Epidermal melanocyte (primary cell): Measurements from ENCODE around the gene EFNA2.

Experiments
- DNase-seq: peaks from one replicate; pipeline ENCODE4 v3.0.0; 2011; ENCODE audit warnings: low spot score; ENCODE audit not compliant: insufficient read length

Gene EFNA2

GRCh38 chr19:1259876-1260748 is 25.6 kb upstream of the EFNA2 start:
- no peak for DNase-seq

DNA sequence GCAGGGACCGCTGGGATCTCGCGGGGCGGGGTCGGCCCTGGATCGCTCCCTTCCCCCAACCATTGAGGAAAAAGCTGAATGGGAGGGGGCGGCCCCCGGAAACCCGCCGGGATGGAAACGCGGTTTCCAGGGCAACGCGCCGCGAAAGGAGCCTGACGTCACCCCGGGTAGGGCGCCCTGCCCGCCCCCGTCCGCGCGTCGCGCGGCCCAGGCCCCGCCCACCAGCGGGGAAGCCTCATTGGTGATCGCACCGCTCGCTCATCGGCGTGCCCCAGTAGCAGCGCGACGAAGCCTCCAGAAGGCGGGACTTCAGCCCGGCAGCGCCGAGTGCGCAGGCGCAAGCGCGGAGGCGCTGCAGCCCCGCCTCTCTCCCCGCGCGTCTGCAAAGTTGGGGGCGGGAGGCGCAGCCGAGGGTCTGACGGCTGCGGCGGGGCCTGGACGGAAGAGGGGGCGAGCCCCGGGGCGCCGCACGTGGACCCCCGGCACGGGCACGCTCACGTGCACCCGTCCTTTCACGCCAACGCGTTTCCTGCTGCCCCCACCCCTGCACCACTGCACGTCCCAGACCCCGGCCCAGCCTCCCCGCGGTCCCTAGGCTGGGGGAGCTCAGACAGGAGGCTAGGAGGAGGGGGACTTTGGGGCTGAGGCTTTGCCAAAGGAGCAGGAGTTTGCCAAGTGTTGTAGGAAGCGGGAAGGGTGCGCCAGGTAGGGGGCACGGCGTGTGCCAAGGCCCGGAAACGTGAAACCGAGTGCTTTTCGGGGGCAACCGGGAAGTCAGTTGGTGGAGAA is 24.7 kb upstream of the EFNA2 start:
- DNase-seq, result peak; percentile 98

DNA sequence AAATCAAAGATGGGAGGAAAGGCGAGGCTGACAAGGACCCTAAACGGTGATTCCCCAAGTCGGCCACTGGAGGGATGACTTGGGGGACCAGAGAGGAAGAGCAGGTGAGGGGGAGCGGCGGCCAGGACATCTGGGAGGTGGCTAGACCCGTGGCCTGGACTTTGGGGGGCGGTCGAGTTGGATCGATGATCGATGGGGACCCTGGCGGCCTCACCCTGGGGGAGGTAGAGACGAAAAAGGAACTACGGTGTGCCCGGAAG is 24.2 kb upstream of the EFNA2 start:
- DNase-seq, result no peak

DNA sequence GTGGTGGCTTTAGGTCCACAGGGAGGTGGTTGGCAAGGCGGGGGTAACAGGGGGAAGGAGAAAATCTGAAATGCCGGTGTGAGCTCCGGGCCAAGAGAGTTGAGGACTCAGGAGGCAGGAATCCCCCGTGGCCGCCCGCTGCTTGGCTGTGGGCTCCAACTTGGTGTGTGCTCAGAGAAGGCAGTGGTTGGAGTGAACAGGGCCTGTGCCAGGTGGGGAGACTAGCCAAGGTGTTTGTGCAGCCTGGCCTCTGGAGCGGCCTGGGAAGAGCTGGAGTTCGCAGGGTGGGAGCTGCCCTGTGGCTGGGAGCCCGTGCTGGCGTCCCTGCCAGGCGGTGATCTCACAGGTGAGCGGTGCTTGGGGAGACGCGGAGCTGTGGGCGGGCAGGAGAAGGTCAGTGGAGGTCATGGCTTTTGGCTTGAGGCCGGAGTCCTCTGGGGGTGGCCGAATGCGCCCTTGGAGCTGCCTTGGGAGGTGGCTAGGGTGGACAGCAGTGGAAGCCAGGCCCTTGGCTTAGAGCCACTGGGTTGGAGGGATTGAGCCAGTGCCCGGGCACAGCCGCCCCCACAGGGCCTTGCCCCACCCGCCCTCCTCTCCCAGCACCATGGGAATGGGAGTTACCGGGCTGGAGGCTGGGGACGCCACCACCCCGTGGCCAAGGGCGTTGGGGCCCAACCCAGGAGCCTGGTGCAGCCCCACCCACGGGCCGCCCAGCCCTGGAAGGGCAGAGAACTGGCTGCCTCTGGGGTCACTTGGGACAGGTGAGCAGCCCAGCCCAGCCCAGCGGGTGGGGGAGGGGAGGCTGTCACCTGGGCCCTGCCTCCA is 23.7 kb upstream of the EFNA2 start:
- DNase-seq, result no peak

GRCh38 chr19:1262623-1263123 is 23.0 kb upstream of the EFNA2 start:
- no peak for DNase-seq

GRCh38 chr19:1263188-1263587 is 22.5 kb upstream of the EFNA2 start:
- no peak for DNase-seq

DNA sequence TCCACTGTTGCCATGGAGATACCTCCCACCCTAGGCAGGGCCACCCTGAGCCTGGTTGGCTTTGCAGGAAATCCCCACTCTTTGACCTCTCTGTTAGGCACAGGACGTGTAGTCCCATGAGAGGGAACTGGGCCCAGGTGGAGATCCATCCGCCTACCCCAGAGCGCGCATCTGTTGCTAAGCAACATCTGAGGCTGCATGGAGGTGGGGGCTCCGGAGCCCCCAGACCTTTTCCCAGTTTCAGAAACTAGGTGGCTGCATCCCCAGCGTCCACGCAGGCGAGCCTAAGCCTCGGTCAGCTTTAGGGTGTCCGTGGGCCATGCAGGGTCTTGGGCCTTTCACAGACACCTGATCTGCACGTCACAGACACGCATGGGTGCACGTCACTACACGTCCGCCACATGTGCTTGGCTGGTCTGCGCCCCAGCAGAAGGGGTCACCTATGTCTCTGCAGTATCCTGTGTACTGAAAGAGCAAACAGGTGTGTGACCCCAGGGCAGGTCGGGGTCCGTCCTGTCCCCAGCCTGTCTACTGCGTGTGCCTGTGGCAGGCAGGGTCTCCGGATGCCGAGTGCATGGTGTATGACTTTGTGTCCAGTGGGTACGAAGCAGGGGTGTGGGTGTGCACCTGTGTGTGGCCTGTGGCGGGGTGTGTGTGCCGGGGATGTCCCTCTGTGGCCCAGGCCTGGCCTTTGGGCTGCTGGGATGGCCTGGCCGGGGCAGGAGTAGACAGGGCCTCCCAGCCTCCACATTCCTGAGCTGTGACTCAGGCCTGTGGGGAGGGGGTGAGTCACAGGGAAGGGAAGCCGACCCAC is 20.7 kb upstream of the EFNA2 start:
- no peak for DNase-seq

DNA sequence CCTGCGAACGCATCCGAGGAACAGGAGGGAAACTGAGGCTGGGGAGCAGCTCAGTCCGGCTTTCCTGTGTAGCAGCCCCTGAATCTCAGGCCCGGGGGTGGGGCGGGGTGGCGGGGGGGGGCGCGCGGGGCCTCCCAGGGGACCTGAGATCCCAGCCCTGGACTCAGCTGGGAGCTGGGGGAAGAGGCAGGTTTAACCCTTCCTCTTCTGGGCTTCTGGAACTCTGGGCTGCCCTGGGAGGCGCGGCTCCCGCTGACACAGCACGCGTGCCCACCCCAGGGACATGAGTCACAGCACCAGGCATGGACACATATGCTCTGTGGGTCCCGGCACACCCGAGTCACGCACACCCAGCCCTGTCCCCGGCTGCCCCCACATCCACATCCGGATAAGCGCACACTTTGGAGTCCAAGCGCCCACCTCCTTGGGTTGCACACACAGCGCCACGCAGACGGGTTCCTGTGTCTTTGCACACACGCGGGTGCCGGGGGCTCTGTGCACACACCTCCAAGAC is 20.0 kb upstream of the EFNA2 start:
- peak; percentile 82 for DNase-seq

DNA sequence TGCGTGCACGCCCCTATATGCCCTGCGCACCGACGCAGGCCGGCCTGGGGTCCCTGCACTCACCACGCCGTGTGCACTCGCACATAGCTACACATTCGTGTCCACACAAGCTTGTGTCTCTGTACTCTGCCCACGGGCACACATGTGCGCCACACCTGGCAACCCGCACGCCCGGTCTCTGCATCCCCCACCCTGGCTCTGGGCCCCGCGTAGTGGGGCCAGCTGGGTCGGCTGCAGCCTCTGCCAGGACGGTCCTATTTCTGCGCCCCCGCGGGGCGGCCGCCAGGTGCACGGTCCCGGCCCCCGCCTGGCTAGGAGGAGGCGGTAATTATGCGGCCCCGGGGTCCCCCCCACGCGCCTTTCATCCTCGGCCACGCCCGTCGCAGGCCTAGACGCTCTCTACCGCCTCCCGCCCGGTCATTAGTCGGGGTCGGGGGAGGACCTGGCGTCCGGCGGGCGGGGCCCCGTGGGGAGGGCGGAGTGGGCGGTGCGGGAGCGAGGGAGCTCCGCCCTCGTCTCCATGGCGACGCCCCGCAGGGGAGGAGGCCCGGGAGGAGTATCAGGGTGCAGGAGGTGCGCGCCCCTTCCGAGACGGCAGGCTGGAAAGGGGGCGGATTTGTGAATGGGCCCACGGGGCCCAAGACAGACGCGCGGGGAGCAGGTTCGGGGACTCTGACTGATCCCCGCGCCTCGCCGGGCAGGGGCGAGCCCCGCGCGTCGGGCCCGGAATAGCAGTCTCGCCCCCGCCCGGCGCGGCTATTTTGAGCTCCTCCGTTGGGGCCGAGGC is 19.4 kb upstream of the EFNA2 start:
- peak; percentile 91 for DNase-seq

- DNase-seq, result no peak
Observed at GRCh38 chr19:1266916-1267476, 18.7 kb upstream of the EFNA2 start.

GRCh38 chr19:1267477-1268225 is 18.0 kb upstream of the EFNA2 start:
- no peak for DNase-seq

GRCh38 chr19:1268226-1269064 is 17.2 kb upstream of the EFNA2 start:
- DNase-seq, result no peak

GRCh38 chr19:1269065-1269477 is 16.6 kb upstream of the EFNA2 start, which contains the start of gene CIRBP:
CIRBP (plus strand) TSS chr19:1269332; CDS start chr19:1270934, 1,602 bp downstream.
- peak; percentile 99 for DNase-seq

GRCh38 chr19:1269478-1270212 is 16.0 kb upstream of the EFNA2 start:
- DNase-seq, result peak; percentile 94

DNA sequence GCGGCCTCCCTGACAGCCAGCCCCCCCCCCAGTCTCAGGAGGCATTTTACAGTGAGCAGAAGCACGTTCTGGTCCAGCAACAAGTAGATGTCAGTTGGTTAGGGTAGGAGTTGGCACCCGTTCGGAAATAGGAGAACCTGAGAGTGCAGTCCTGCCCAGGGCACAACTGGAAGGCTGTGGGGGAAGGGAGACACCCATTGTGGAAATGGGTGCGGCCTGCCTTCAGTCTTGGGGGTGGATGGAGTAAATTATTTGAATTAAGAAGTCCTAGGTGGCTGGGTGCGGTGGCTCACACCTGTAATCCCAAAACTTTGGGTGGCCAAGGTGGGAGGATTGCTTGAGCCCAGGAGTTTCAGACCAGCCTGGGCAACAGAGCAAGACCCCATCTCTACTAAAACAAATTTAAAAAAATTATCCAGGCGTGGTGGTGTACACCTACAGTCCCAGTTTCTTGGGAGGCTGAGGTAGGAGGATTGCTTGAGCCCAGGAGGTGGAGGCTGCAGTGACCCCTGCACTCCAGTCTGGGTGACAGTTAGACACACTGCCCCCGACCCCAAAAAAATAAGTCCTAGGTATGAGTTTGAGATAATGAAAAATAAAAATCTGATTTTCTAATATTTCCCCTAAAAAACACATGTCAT is 15.3 kb upstream of the EFNA2 start:
- DNase-seq, result no peak

DNA sequence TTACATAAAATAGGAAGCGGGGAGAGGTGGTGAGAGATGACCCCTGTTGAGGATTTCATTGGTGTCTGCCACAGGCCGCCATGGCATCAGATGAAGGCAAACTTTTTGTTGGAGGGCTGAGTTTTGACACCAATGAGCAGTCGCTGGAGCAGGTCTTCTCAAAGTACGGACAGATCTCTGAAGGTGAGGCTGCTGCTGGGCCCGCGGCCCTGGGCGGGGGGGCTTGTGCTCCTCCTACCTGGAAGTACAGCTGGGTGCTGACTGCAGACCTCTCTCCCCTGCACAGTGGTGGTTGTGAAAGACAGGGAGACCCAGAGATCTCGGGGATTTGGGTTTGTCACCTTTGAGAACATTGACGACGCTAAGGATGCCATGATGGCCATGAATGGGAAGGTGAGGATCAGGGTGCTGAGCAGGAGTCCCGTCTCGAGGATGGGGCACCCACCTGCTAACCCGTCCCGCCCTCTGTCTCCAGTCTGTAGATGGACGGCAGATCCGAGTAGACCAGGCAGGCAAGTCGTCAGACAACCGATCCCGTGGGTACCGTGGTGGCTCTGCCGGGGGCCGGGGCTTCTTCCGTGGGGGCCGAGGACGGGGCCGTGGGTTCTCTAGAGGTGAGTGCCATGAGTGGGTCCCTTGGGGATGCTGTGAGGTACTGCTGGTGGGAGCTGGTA is 14.7 kb upstream of the EFNA2 start:
- DNase-seq, result no peak
